ENCODE measurements around the gene SLIT1.

The SLIT1 gene

DNA sequence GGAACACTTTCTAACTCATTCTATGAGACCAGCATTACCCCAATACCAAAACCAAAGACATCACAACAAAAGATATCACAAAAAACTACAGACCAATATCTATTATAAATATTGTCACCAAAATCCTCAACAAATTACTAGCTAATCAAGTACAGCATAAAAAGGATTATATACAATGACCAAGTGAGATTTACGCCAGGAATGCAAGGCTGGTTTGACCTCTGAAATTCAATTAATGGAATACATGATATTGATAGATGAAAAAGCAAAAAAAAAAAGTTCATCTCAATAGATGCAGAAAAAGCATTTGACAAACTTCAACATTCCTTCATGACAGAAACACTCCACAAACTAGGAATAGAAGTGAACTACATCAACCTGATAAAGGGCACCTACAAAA lies 178.3 kb downstream of the SLIT1 start:
- Histone ChIP-seq H3K9me3 (ENCODE audit: insufficient read depth, low read length) (peaks cover 15% of the 10 kb centered on the region; the same call in 1 of the 2 replicates), H3K9me2 (replicated peaks; ENCODE audit: insufficient read depth, low read length) (no peaks in the 10 kb centered on the region), H3K79me2 (ENCODE audit: insufficient read depth, low read length) (no peaks in the 10 kb centered on the region), H3K4me3 (ENCODE audit: insufficient read depth, low read length, poor library complexity, severe bottlenecking) (no peak overlapping the region), H3K4me2 (ENCODE audit: low read depth, low read length, poor library complexity, severe bottlenecking) (no peak overlapping the region), H3K36me3 (ENCODE audit: low read length) (0 out of 2 replicates have a peak, but pooled peaks cover 6% of the 10 kb centered on the region), H3K27ac (ENCODE audit: low read depth, low read length) (no peak overlapping the region), H3F3A (ENCODE audit: insufficient read depth) (no peaks in the 10 kb centered on the region), H4K20me1 (ENCODE audit: low read depth, low read length) (no peaks in the 10 kb centered on the region), H3K27me3 (ENCODE audit: low read length) (no peaks in the 10 kb centered on the region), H2AFZ (ENCODE audit: low read depth, low read length, severe bottlenecking) (no peak overlapping the region), H3K9ac (ENCODE audit: low read length) (no peak overlapping the region)
- TF ChIP-seq EZH2phosphoT487 (conservative IDR thresholded peaks at IDR 0.05; ENCODE audit: low read length), result no peak
- TF ChIP-seq, protein P1, sequence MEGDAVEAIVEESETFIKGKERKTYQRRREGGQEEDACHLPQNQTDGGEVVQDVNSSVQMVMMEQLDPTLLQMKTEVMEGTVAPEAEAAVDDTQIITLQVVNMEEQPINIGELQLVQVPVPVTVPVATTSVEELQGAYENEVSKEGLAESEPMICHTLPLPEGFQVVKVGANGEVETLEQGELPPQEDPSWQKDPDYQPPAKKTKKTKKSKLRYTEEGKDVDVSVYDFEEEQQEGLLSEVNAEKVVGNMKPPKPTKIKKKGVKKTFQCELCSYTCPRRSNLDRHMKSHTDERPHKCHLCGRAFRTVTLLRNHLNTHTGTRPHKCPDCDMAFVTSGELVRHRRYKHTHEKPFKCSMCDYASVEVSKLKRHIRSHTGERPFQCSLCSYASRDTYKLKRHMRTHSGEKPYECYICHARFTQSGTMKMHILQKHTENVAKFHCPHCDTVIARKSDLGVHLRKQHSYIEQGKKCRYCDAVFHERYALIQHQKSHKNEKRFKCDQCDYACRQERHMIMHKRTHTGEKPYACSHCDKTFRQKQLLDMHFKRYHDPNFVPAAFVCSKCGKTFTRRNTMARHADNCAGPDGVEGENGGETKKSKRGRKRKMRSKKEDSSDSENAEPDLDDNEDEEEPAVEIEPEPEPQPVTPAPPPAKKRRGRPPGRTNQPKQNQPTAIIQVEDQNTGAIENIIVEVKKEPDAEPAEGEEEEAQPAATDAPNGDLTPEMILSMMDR (IDR thresholded peaks at IDR 0.05; ENCODE audit: insufficient read depth, low read length, poor library complexity, severe bottlenecking), result no peak

DNA sequence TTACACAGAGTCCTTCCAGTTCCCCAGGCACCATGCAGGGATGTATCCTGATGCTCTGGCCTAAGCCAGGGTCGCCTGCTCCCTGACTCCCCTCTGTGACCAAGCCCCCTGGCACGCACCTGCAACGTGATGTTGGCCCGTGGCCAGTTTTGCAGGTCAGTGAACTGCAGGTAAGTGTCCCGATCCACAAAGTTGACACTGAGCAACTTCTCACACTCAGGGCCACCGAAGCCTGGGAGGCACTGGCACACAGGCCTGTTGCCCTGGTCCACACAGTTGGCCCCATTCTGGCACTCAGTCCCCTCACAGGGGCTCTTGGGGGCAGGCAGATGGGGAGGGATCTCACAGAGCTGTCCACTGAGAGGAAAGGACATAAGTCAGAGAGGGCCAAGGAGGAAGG lies 179.4 kb downstream of the SLIT1 start:
- Histone ChIP-seq H3K4me2 (ENCODE audit: low read depth, low read length, poor library complexity, severe bottlenecking) (no peak overlapping the region), H2AFZ (ENCODE audit: low read depth, low read length, severe bottlenecking) (no peak overlapping the region), H3K9me3 (ENCODE audit: insufficient read depth, low read length) (peaks cover 15% of the 10 kb centered on the region; the same call in 1 of the 2 replicates), H3K4me3 (ENCODE audit: insufficient read depth, low read length, poor library complexity, severe bottlenecking) (no peak overlapping the region), H3K27ac (ENCODE audit: low read depth, low read length) (no peak overlapping the region), H3F3A (ENCODE audit: insufficient read depth) (no peaks in the 10 kb centered on the region), H3K9ac (ENCODE audit: low read length) (no peak overlapping the region), H3K27me3 (ENCODE audit: low read length) (no peaks in the 10 kb centered on the region), H3K9me2 (replicated peaks; ENCODE audit: insufficient read depth, low read length) (no peaks in the 10 kb centered on the region), H4K20me1 (ENCODE audit: low read depth, low read length) (no peaks in the 10 kb centered on the region), H3K36me3 (ENCODE audit: low read length) (0 out of 2 replicates have a peak, but pooled peaks cover 6% of the 10 kb centered on the region), H3K79me2 (ENCODE audit: insufficient read depth, low read length) (no peaks in the 10 kb centered on the region)
- no peak for TF ChIP-seq EZH2phosphoT487 (conservative IDR thresholded peaks at IDR 0.05; ENCODE audit: low read length)
- TF ChIP-seq, protein P1 (IDR thresholded peaks at IDR 0.05; ENCODE audit: insufficient read depth, low read length, poor library complexity, severe bottlenecking), result no peak

DNA sequence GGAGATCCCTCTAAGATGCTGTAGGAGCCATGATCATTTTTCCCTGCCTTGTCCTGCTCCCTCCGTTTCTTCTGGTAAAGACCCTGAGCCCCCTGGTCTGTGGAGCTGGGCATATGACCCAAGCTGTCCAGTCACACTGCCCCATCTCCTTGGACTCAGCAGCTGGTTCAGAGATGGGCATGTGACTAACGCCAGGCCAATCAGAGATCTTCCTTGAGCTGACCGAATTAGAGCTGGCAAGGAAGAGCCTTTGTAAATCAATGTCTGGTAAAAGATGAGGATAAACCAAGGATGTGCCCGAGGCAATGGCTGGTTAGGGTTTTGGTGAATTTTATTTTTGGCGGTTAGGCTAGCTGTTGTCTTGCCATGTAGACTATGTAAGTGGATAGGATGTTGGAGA lies 180.4 kb downstream of the SLIT1 start:
- TF ChIP-seq EZH2phosphoT487 (conservative IDR thresholded peaks at IDR 0.05; ENCODE audit: low read length), result no peak
- TF ChIP-seq, protein P1 (IDR thresholded peaks at IDR 0.05; ENCODE audit: insufficient read depth, low read length, poor library complexity, severe bottlenecking), result no peak
- no peak overlapping the region for H3K9ac ChIP-seq (ENCODE audit: low read length)
- H3K9me3 ChIP-seq (ENCODE audit: insufficient read depth, low read length), result peaks cover 15% of the 10 kb centered on the region; the same call in 1 of the 2 replicates
- 0 out of 2 replicates have a peak, but pooled peaks cover 6% of the 10 kb centered on the region for H3K36me3 ChIP-seq (ENCODE audit: low read length)
- no peaks in the 10 kb centered on the region for H3K27me3 ChIP-seq (ENCODE audit: low read length)
- H2AFZ ChIP-seq (ENCODE audit: low read depth, low read length, severe bottlenecking), result no peak overlapping the region
- no peaks in the 10 kb centered on the region for H3K9me2 ChIP-seq (replicated peaks; ENCODE audit: insufficient read depth, low read length)
- H3K4me3 ChIP-seq (ENCODE audit: insufficient read depth, low read length, poor library complexity, severe bottlenecking), result no peak overlapping the region
- no peaks in the 10 kb centered on the region for H3F3A ChIP-seq (ENCODE audit: insufficient read depth)
- H3K79me2 ChIP-seq (ENCODE audit: insufficient read depth, low read length), result no peaks in the 10 kb centered on the region
- no peak overlapping the region for H3K4me2 ChIP-seq (ENCODE audit: low read depth, low read length, poor library complexity, severe bottlenecking)
- no peak overlapping the region for H3K27ac ChIP-seq (ENCODE audit: low read depth, low read length)
- no peaks in the 10 kb centered on the region for H4K20me1 ChIP-seq (ENCODE audit: low read depth, low read length)

All from SU-DHL-6 (cell line).